GM12891 (cell line): ENCODE data around the gene ANKRD6.

Source experiments
- PAX5 ChIP-seq: IDR thresholded peaks from 2 replicates; pipeline ENCODE4 v1.6.1; 2011; ENCODE audit warnings: low read length, moderate library complexity, mild to moderate bottlenecking; ENCODE audit not compliant: insufficient read depth, severe bottlenecking
- POLR2A ChIP-seq: IDR thresholded peaks from 2 replicates; pipeline ENCODE4 v1.6.1; 2011; ENCODE audit warnings: low read depth, low read length, control low read depth
- POLR2AphosphoS5 ChIP-seq: IDR thresholded peaks from 2 replicates; pipeline ENCODE4 v1.6.1; 2011; ENCODE audit warnings: low read depth, low read length, control low read depth
- POU2F2 ChIP-seq: IDR thresholded peaks from 2 replicates; pipeline ENCODE4 v1.6.1; 2011; ENCODE audit warnings: low read depth, mild to moderate bottlenecking, control low read depth, low read length, moderate library complexity
- SPI1 ChIP-seq: IDR thresholded peaks from 2 replicates; pipeline ENCODE4 v1.6.1; 2011; ENCODE audit warnings: low read depth, low read length, control low read depth
- TAF1 ChIP-seq: IDR thresholded peaks from 2 replicates; pipeline ENCODE4 v1.6.1; 2011; ENCODE audit warnings: low read depth, low read length, control low read depth

- TF ChIP-seq TAF1 (no peak), POLR2A (no peak), POLR2AphosphoS5 (no peak), POU2F2 (no peak), SPI1 (no peak), PAX5 (no peak)
These were observed 130.9 kb downstream of the ANKRD6 start for GRCh38 chr6:89563866-89564265.
